Fibroblast of peridontal ligament (primary cell): ENCODE data around the gene TYW5.
A peak's percentile ranks its signal among the peaks of the same experiment; 100 is the strongest.

Experiments used
- DNase-seq: peaks from one replicate; pipeline ENCODE4 v3.0.0-alpha.2; 2010; ENCODE audit errors: extremely low read depth

TYW5 gene, protein sequence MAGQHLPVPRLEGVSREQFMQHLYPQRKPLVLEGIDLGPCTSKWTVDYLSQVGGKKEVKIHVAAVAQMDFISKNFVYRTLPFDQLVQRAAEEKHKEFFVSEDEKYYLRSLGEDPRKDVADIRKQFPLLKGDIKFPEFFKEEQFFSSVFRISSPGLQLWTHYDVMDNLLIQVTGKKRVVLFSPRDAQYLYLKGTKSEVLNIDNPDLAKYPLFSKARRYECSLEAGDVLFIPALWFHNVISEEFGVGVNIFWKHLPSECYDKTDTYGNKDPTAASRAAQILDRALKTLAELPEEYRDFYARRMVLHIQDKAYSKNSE

DNA sequence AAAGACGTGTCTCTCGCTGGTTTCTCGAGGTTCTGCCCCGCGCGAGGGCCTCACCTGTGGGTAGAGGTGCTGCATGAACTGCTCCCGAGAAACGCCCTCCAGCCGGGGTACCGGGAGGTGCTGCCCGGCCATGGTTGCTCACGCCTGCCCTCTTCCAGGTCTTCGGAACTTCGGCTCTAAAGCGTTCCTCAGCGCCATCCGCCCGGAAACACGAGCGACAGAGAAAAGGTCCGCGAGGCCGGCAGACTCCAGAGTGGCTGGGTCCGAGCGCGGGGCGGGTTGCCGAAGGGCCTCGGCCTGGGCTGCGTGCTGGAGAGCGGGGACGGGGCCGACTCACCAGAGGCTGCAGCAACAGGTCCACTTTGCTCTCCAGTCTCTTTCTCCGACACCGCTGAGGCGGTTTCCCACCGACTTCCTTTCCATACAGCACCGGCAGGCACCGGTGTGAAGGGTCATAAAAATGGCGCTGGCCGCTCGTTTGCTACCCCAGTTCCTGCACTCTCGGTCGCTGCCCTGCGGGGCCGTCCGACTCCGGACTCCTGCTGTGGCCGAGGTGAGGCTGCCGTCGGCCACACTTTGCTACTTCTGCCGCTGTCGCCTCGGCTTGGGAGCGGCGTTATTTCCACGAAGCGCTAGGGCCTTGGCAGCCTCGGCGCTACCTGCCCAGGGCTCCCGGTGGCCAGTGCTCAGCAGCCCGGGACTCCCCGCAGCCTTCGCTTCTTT lies at the start of gene TYW5, which contains the start of gene MAIP1:
TYW5 (minus strand) TSS at position 153 of the 723 bp plus-strand sequence; CDS start at position 132, 21 bp downstream.
MAIP1 (plus strand) TSS at position 244 of the 723 bp plus-strand sequence; CDS start at position 461, 217 bp downstream.
- peak; percentile 84 for DNase-seq

DNA sequence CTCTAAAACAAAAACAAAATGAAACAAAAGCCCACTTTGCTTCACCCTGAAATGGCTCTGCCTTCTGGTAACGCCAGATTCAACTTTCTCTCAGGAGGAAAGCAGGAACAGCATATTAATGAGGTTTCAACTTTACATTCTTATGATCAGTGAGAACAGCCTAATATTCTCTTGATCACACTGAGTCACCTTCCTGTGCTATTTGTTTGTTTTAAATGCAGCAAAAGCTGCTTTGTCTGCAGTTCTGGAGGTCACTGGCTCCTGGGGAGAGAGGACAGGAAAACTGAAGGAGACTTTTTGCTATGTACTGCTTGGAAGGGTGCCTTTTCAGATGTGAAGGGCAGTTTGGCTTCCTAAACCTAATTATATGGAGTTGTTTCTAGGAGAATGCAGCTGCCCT lies 48.2 kb upstream of the TYW5 start:
- DNase-seq: no peak

DNA sequence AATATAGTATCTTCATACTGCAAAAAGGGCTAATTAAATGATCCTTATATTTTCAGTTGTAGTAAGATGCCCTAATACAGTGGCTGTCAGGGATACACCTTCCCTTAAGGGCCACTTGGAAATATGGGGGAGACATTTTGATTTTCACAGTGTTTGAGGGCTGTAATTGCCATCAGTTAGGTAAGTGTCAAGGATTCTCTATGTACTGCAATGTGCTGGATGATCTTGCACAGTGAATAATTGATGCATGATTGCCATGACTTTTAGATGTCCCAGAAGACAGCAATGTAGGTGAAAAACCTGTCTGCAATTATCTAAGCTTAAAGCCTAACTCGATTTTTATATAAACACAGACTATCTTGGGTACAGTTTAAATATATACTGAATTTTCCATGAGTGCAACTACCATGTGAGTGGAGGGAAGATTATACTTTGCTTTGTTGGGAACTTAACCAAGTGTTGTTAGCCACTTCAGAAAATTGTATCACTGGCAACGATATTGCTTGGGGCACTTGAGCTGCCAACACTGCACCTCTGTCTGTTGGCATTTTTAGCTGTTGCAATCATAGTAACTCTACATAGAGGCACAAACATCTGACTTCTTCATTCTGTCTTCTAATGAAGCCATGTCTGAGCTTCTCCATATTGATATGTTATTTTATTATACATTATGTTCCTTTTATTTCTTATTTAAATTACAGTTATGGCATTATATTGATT lies 45.3 kb upstream of the TYW5 start:
- DNase-seq: no peak

DNA sequence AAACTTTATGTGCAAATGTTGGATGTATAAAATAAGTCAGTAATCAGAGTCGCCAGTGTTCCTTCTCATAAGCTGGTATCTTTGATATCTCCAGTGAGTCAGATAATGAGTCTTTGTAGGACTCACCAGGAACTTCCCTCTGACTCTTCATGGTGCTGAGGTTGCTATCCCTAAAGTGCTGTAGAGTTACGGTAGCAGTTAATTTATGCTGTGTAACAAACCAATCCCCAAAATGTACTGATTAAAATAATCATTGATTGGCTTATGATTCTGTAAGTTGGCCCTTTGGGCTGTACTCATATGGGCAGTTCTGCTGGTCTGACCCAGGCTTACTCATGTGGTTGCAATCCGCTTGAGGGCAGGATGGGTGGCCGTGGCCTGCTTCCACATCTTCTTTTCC lies 43.9 kb upstream of the TYW5 start:
- DNase-seq: no peak

DNA sequence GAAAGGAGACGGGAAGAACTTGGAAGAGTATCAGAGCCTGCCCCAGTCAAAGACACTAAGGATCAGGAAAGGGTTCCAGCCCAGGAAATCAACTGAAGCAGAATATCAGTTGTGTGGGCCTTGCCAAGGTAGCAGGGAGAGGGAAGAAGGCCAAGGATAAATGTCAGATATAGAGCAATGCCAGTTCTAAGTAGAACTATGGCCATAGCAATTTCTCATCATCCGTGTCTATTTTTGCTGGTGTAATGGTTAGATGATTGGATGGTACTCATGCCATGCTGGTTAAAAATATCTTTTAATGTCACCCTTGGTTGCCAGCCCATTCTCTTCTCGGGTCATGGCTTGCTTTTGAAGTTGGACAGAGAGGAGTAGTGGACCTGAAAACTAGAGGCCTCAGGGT lies 42.0 kb upstream of the TYW5 start:
- DNase-seq: no peak

DNA sequence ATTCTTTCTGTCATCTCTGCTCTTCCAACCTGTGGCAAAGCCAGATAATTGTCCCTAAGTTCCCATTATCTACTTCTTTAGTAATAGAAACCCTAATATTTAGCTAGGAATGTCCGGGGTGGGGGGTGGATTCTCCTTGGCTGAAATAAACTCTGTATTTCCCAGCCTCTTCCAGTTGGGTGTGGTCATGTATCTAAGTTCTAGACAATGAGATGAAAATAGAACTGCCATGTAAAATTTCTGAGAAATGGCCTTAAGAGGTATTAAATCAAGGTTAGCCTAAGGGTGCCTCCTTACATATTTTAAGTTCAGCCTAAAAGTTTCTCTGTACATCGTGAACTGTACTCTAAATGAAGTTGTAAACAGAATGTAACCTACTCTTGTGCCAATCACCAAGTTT lies 39.6 kb upstream of the TYW5 start:
- DNase-seq: no peak

DNA sequence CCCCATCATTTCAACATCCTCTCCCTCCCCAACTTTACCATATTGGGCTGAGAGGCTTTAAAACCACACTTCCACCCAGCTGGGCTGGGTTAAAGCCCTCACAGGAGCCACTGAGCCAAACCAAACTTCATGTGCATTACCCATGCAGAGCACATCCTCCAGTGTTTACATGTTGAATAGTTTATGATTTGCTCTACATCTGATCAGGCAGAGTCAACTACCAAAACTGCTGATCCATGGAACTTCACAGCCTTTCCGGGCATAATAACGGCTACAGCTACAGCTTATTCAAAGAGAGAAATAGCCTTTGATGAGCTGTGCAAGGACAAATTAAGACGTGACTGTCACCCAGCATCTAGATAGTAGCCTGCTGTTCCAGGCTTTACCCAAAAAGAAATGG lies 39.1 kb upstream of the TYW5 start:
- DNase-seq: peak; percentile 92

DNA sequence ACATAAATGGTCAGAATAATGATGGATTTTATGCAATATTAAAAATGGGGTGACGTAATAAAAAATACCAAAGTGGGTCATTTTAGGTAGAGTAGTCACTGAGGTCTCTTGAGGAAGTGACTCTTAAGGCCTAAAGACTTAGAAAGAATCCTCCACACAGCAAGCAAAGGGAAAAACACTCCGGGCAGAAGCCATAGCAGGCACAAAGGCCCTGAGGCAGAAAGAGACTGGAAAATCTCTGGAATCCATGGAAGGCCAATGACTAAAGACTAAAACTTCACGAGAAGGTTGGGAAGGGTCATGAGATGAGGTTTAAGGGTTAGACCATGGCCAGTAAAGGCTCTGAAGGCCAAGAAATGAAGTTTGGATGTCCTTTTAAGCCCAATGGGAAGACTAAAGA lies 37.0 kb upstream of the TYW5 start:
- no peak for DNase-seq

DNA sequence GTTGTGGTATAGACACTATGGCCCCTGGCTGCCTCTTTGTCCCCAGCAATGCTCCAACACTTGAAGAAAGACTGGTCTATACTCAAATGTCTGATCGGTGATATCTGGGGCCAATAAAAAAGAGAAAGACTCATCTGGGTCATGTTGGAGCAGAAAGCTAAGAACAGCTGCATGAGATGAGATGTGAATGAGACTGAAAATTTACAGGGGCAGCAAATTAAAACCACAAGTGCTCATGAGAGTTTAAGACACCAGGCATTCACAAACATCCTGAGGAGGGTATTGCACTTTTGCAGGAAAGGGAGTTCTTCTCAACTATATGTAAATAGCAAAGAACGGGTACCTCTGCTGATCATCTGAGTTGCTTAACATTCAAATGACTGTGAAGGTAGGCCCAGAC lies 36.4 kb upstream of the TYW5 start:
- DNase-seq: no peak

DNA sequence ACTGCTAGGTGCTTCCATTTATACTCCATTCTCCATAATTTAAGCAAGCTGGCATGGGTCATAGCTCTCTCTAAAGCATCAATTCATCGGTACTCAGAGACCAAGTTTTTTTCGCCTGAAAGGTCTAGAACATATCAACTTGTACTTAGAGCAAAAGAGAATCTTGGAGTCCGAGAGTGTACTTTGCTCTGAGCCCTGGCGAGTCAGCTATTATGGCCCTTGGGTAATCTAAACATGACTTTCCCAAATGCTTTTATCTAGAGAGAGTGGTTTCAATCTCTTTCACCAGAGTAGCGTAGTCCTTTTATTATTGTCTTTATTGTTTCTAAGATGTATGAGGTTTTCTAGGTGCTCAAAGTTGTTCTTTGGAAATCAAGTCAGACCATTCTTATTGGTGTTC lies 34.5 kb upstream of the TYW5 start:
- DNase-seq: no peak

DNA sequence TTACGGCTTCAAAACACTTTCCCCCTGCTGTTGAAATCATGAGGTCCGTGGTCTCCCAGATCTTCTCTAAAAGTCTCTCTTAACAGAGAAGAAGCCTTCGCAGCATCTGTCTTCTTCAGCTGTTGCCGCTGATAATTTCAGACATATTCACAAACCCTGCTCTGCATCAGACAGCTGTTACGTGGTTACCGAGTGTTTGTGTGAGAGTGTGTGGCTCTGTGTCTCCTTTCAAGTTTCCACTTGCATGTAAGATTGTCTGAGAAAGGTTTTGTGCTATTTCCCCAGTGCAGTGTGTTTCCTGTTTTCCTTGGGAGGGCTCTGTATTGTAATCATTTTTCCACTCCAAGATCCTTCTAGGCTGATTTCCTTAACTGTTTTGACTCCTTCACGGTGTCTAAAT lies 32.9 kb upstream of the TYW5 start:
- DNase-seq: peak; percentile 75

DNA sequence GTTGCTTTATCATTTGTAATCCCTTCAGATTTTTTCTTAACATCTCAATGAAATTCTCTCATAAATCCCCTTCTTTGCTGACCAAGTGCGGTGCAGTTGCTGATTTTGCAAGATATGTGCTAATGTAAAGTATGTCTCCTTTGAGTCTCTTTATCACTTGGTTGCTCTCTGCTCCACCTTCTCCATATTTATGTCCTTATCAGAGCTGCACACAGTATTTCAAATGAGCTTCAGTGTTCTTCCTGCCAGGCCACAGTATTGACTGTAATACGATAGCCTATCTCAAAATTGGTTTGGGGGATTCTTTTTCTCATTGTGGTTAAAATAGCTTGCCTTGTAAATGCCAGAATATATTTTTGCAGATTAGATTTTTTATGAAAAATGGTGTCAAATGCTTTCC lies 32.3 kb upstream of the TYW5 start:
- peak; percentile 45 for DNase-seq

DNA sequence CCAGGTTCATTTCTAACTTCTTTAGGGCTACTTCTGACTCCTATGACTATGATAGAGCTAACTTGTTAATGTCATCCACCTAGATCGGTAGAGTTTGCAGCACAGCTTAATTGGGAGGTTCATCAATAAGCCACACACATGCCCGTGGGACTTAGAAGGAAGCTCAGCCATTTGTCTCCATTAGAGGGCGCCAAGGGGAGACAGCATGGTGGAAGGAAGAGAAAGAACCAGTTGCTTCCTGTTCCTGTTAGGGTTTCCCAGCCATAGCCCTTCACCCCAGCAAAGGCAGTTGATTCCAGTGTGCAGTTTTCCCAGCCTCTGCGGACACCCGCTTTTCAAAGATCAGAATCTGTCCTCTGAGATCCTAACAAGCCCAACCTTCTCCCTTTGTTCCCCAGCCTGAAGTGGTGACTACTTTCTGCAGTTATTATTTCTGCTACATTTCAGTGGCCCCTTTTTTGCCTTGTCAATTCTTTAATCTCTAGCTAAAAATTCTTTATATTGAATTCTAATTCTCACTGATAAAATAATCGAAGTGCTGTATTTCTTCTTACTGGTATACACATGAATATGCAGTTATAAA lies 30.4 kb upstream of the TYW5 start:
- peak; percentile 74 for DNase-seq

DNA sequence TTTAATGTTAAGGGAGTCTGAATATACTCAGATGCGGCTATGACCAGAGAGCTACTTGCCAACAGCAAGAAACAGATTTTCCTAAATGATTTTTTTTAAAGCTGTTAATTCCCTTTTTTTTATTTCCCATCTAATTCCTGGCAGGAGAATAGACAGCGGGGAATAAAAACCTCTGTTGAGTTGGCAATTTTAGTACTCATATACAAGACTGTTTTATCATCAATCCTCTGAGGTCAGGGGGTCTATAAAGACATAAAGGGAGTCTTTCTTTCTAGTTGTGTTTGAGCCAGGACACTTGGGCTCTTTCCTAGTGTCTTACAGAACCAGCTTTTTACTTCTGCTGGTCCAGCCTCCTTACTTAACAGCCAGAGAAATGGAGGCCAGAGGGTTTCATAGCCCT lies 29.5 kb upstream of the TYW5 start:
- no peak for DNase-seq

DNA sequence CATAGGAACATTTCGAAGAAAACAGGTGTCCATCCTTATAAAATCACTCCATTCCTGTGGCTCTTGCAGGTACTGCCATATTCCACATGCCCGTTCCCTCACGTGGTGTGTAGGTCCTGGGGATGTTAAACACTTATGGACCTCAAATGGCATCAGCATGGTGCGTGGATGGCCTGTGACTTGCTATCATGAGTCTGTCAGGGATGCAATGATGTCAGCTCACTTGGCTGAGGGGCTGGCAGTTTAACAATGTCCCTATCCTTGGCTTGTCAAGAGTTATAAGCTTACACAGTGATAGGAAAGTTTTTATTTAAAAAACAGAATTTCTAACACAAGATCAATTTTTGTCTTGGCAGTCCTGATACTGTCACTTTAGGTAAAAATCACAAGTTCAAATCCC lies 28.9 kb upstream of the TYW5 start:
- DNase-seq: no peak

DNA sequence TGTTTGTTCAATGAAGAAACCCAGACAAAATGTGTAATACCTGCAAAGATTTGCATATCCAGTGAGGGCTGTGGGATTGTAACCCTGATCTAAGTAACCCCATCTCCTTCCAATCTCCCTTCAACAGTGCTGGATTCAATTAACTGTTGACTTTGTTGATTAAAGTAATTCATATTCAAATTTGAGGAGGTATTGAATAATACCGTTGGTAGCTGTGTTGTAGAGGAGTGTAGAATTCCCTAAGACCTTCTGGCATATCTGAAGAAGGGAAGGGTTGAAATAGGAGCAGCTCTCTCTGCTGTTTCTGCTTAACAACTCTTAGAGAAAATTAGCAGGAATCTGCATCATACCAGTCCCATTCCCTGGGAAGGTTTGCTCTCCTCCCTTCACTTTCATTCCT lies 28.2 kb upstream of the TYW5 start:
- DNase-seq: peak; percentile 42

DNA sequence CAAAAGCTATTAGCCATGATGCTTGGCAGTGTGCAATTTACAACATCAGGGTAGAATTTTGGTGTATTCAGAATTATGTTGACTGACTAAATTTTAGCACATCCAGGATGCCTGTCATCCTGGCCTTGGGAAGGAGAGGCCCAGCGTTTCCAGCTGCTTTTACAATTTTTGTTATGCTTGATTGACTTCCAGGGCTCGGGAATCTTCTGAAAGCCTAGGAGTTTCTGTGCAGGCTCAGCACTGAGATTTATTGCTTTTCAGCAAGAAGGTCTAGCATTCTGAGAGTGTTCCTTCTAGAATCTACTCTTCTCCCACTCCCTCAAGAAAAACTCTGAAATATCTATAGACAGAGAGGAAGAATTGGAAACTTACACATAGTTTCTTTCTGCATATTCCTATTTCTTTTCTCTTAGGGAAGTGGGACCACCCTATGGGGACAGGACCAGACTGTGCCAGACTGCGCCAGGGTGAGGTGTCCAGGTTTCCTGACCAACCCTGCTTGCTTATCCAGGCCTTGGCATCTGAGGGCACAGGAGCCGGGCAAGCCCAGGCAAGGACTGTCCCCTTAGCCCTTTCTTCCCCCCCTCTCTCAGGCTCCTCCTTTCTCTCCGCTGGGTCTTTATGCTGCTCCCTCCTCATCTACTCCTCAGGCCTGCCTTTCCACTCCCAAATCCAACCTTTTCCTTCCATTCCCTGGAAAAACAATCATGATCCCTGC lies 27.0 kb upstream of the TYW5 start:
- peak; percentile 46 for DNase-seq

DNA sequence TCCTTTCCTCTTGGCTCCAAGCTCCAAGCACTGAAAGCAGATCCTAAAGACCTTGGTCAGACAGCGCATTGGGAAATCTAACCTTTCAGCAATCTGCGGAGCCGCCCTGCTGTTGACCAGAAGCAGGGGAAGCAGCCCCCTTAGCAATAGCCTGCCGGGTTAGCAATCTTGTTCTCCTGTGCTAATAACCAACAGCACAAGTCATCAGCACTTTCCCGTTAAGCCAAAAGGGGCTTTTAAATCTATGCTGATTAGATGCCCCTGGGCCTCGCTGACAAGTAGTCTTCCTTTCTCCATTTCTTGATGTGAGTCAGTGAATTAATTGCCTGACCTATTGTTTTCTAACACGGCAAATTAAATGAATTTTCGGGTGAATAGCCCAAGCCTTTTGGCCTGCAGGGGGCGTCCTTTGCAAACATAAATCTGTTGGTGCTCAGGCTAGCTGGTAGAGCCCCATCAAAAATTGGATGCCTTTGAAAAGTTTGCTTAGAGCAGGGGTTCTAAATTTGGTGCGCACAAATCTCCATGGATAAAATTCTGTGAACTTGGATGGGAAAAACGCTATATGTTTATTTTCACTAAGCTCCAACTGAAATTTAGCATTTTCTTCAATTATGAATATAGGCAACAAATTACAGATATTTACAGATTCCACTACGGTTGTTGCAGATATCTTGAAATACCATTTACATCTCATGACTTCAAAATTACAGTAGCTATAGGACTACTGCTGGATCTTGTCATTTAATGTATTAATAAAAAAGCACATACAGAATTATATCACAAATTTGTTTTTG lies 24.7 kb upstream of the TYW5 start:
- DNase-seq: peak; percentile 94

DNA sequence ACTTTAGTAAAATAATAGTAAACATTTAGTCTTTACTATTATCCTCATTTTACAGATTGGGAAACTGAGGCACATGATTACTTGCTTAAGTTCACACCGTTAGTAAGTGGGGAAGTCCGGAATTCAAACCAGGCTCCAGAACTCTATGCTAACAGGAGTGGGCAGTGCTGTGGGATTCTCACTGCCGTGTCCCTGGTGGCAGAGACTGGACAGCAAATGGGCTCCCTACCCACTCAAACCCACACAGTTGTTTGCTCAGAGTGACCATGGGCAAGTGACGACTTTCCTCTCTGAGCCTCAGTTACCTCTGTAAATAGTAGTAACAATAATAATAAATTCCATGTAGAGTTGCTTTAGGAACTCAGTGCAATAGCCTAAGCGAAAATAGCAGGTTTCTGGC lies 24.1 kb upstream of the TYW5 start:
- DNase-seq: no peak

DNA sequence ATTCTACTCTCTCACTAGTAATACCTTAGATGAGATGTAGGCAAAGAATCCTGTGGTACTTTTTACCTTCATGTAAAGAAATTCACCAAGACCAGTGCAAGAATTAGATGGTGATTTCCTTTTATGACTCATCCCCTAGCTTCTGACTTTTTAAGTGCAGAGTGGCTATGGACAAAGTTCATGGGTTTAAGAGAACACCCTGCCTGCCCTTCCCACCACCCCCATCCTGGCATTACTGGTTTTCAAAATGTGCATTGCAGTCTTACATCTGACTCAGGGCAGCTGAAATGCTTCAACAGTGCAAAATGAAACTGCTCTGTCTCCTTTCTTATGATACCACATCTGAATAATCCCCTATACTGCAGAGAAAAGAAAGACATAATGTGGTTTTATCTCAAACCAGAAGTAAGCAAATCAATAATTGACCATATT lies 22.7 kb upstream of the TYW5 start:
- peak; percentile 90 for DNase-seq
